Stimulated activated CD4-positive, alpha-beta T cell treated with anti-CD3 and anti-CD28 coated beads, Interleukin-1b, Interleukin-23, amount 100 ng/mL, for 48 hours (primary cell): ENCODE results near the gene SCAP.
"Not testable (repeated sequence)": the region's sequence is repeated elsewhere in the genome, so short reads cannot be mapped to it uniquely, and the experiment has no call there.

Experiments used
- DNase-seq: peaks from one replicate; pipeline ENCODE4 v3.0.0-alpha.2; 2020

Gene SCAP

DNA sequence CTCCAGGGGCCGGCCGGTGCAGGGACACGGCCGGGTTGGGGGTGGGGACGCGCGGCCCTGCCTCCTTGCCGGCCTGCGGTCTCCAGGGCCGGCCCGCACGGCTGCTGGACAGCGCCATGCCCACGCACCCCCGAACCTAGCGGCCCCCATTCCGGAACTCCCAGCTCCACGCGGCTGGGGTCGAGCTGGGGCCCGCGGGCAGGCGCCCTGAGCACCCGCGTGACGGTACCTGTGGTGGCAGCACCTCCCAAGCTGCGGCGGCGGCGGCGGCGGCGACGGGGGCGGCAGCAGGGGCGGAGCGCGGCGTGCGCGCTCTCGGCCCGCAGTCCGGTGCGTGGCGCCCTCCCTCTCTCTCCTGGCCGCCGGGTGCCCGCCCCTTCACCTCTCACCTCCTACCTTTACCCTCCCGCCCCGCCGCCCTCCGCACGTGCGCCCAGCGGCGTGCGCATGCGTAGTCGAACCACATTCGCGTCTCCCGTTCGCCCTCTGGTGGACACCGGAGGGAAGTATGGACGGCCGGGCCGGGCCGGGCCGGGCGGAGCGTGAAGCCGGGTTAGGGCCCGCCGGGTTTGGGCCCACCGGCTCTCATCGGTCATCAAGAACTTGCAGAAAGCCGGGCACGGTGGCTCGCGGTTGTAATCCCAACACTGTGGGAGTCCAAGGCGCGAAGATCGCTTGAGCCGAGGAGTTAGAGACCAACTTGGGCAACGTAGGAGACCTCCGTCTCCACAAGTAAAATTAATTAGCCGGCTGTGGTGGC, at the start of gene SCAP:
Gene SCAP (minus strand): TSS at position 372 of the 760 bp plus-strand sequence. CDS start 32,948 bp downstream, outside the sequence.
- peak; percentile 96 for DNase-seq

DNA sequence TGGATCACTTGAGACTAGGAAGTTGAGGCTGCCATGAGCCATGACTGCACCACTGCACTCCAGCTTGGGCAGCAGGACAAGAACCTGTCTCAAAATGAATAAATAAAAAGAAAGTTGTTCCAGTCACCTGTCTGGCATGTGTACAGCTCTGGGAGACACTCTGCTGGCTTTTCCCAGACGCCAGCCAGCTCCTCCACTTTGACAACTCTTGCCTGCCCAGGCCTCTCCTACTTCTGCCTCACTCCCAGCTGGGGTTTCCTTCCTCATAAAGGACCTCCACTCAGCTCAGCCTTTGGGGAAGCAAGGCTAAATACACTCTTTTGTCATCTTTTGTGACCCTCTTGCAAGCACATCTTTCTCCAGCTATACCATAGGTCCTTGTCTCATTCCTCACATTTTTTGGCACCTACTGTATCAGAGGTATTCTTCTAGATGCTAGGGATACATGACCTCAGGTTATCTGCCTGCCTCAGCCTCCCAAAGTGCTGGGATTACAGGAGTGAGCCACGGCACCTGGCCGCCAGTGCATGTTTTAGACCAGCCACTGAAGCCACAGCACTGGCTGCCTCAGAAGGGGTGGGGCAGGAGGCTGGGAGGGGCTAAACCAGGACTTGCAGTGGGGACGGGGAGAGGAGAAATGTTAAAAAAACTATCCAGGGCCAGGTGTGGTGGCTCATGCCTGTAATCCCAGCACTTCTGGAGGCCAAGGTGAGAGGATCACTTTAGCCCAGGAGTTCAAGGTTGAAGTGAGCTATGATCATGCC, 47.8 kb upstream of the SCAP start:
- no peak for DNase-seq

DNA sequence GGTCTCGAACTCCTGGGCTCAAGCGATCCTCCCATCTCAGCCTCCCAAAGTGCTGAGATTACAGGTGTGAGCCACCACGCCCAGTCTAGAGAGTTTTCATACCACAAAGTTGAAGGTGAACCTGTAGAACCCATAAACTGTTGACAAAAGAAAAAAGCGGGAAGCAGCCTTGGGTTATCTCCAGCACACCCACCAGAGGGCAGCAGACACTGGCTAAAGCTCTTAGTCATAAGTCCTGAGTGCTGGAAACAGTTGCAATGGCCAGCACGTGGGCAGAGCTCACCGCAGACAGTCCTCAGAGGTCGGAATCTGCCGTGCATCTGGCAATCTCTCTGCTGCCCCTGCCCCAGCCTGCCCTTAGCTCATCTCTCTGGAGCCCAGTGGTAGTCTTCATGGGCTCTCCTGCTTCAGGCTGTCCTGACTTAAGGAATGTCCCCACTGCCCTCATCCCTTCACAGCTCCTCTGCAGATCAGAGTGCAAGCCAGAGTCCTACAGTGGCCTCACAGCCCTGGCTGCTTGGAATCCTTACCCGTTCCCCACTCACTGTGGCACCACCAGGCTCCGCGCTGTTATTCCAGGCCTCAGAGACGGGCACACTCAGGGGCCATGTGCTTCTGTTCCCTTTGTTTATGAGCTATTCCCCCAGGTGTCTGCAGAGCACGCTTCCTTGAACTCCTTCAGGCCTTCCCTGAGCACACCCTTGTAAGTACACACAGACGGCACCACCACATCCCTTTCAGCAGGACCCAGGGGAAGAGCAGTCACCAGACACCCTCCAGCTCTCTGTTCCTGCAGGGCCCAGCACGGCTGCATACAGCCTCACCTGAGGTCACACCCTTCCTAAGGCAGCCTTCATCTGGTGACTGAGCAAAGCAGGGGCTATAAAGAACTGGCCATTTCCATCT, 46.6 kb upstream of the SCAP start:
- peak; percentile 80 for DNase-seq

DNA sequence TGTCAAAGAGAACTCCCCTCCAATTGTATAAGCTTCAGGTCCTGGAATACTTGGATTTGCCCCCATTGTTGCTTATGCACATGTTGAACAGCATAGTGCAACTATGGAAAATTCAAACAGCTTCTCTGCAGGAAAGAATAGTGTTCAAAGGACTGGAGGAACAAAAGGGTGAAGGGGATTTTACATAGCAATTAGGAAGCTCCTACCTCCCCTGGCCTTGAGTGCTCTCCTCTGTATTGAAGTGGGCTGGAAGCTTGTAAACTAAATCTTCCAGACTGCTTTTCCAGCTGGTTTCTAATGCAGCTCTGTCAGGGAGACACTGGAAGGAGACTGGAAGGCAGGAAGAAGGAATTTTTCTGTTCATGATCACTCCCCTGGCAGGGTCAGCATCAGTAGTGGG, 45.0 kb upstream of the SCAP start:
- DNase-seq, result no peak

DNA sequence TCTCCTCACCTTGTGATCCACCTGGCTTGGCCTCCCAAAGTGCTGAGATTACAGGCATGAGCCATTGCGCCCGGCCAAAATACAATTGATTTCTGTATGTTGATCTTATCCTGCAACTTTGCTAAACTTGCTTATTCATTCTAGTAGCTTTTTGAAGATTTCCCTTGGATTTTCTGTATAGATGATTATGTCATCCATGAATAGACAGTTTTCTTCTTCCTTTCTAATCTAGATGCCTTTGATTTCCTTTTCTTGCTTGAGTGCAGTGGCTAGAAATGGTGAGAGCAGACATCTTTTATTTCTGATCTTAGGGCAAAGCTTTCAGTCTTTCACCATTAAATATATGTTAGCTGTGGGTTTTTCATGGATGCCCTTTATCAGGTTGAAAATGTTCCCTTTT, 42.2 kb upstream of the SCAP start:
- no peak for DNase-seq

DNA sequence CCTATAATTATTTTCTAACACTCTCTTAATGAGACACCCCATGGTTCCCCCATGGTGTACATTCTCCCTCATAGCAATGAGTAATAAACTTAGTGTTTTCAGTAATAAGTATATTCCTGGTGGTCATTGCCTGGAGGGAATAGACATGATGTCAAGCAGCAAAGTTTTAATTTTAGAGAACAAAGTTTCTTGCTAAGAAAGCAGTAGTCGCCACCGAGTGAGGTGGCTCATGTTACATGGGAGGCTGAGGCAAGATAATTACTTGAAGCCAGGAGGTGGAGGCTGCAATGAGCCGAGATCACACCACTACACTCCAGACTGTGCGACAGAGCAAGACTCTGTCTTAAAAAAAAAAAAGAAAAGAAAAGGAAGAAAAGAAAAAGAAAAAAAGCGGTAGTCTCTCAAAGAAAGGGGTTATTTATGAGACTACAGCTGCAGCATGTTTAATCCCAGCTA, 40.2 kb upstream of the SCAP start:
- DNase-seq, result no peak

DNA sequence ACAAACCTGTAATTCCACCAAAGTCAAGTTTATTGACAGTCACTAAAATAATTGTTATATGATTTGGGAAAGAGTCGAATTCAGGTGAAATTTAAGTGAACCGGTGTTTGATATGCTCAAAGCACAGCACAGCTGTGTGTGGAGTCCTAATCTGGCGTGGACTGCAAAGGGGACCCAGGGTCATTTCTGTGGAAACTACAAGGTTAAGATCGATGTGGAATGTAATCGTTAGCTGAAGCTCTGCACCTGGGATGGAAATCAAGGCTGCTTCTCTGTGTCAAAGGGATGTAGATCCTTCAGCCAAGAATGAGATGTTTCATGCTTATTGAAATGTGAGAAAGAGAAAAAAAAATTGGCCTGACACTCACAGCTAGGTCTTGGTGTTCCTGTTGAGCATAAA, 39.4 kb upstream of the SCAP start:
- no peak for DNase-seq

DNA sequence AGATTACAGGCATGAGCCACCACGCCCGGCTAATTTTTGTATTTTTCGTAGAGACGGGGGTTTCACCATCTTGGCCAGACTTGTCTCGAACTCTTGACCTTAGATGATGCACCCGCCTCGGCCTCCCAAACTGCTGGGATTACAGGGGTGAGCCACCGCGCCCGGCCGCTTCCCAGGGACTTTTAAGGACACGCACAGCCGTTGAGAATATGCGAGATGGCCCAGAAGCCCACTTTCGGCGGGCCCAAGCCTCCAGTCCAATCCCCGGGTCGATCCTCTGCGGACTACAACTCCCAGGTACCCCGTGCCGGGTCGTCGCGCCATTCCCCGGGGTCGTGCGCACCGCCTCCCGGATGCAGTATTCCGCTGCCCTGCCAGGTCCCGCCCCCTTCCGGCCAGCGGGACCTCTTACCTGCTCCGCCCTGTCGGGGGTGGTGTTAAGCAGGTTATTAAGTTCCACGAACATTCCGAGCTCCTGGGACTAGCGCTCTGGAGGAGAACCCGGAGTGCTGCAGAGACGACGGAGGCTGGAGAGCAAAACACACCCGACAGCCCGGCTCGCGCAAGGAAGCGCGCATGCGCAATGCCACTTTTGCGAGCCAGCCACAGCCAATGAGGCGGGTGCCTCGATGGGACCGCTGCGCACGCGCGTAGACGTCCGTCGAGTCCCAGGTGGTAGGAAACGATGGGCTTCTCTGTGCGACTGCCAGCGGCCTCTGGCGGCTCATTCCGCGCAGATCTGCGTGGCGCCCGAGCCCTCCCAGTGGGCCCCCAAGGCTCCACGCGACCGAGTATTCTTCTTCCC, 37.6 kb upstream of the SCAP start, which contains the start of gene ELP6:
Gene ELP6 (minus strand): TSS at position 588 of the 805 bp plus-strand sequence. CDS start 122 bp downstream, at position 466.
- DNase-seq, result peak; percentile 98

DNA sequence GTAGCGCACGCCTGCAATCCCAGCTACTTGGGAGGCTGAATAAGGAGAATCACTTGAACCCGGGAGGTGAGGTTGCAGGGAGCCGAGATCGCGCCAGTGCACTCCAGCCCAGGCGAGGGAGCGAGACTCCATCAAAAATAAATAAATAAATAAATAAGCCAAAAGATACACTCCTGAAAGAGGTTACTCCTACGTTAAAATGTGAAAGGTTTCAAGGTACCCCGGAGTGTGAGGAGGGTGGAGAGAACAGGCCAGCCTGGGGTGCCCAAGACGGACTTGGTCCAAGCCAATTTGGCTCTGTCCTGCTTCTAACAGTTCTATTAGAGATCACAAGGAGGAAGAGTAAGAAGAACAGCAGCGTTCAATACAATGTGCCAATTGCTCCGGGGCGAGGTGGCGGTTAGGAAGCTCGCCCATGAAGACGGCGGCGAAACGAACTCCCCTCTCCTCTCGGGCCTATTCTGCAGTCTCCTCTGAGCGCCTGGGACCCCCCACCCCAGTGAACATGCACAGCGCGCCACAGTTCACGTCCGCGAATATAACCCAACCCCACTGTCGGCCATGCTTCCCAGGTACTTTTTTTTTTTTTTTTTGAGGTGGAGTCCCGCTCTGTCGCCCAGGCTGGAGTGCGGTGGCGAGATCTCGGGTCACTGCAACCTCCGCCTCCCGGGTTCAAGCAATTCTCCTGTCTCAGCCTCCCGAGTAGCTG, 36.8 kb upstream of the SCAP start:
- DNase-seq, result peak; percentile 30

DNA sequence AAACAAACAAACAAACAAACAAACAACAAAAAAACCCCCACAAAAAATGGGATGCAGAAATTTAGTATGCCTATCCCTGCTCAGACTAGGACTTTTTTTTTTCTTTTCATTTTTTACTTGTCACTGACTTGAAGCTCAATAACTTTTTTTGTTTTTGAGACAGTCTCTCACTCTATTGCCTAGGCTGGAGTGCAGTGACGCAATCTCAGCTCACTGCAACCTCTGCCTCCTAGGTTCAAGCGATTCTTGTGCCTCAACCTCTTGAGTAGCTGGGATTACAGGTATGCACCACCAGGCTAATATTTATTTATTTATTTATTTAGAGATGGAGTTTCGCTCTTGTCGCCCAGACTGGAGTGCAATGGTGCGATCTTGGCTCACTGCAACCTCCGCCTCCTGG, 29.5 kb upstream of the SCAP start:
- DNase-seq, result not testable (repeated sequence)

DNA sequence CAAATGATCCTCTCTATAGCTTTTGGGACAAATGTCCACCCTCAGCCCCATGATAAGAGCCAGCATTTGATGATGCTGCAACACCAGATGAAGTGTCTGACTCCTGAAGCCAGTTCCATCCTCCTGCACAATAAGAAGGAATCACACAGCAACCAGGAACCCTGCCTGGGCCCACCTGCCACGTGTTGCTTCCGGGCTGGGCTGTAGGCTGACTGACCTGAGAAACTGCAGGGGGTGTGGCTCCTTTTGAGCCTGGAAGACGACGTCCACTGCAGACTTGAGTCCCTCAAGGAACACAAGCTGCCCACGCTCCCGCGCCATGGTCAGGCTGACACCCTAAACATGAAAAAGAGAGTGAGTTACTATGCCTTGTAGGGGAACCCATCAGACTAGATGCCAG, 28.4 kb upstream of the SCAP start:
- DNase-seq, result no peak

DNA sequence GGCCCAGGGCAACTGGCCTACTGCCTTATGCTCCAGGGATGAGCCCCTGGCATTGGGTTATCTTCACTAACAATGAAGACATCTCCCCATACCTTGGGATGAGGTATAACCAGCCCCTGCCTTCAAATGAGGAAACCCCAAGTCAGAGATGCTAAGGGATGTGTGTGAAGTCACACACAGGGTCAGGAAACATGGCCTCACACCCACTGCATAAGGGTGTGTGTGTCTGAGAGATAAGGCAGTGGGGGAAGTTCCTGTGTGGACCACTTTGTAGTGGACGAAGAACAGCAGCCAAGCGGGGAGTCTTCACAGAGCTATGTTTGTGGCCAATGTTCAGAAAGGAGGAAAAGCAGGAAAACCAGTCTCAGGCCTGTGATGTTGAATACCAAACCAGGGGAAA, 27.3 kb upstream of the SCAP start:
- no peak for DNase-seq

DNA sequence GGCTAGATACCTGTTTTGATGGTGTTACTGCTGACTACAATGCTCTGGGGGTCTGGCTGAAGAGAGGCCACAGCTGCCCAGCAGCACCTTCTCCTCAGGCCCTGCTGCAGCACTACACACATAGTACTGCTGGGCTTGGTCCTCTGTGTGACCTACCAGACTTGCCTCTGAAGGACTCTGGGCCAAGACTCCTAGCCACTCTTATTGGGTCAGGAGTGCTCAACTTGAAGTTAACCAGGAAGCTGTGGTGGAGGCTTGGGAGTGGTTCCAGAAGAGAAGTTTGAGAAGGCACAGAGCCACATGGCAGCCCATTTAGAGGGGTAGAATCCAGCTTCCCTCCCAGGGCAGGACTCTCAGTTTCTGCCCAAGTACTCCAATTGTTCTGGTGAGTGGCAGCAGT, 21.2 kb upstream of the SCAP start:
- DNase-seq, result no peak

DNA sequence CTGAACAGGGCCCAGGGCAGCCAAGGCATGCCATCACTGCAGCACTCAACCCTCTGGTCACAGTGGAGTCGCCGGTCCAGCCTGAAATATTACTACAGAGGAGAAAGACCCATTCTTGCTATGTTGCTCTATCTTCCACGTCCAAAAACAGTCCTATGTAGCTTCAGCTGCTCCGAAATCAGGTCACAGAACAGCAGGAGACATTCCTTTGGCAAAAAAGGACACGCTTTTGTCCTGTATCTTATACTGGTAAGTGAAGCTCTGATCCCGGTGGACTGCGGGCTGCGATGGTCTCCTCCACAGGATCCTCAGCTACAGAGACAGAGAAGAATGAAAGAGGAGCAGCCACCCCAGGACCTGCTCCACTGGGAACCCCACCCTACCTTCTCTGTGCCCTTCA, 20.1 kb upstream of the SCAP start:
- DNase-seq, result no peak

DNA sequence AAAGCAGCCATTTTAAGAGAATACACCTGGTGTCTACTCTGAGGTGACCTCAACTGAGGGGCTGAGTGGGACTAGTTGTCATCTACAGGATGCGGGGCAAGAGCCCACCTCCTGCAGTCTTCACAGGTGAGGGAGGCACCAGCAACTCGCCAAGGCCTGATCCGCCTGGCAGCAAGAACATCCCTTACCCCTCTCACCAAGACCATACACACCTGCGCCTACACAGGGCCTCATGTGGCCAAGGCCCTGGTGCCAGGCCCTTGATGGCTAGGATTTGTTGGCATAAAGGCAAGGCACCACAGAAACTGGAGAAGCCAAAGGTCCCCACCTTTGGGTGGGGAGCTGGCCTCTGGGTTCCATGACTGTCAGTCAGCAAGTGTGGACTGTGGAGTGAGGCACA, 19.4 kb upstream of the SCAP start:
- DNase-seq, result no peak

DNA sequence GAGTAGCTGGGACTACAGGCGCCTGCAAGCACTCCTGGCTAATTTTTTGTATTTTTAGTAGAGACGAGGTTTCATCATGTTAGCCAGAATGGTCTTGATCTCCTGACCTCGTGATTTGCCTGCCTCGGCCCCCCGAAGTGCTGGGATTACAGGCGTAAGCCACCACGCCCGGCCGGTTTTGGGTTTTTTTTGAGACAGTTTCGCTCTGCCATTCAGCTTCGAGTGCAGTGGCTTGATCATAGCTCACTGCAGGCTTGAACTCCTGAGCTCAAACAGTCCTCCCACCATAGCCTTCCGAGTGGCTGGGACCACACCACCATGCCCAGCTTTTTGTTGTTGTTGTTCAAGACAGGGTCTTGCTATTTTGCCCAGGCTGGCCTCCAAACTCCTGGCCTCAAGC, 16.0 kb upstream of the SCAP start:
- no peak for DNase-seq

DNA sequence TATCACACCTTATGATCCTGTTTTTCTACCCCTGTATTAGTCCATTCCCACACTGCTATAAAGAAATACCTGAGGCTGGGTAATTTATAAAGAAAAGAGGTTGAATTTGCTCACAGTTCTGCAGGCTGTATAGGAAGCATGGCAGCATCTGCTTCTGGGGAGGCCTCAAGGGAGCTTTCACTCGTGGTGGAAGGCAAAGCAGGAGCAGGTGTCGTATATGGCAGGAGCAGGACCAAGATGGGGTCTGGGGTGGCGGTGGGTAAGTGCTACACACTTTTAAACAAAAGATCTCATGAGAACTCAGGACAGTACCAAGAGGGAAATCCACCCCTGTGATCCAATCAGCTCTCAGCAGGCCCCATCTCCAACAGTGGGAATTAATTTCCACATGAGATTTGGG, 15.4 kb upstream of the SCAP start:
- no peak for DNase-seq

DNA sequence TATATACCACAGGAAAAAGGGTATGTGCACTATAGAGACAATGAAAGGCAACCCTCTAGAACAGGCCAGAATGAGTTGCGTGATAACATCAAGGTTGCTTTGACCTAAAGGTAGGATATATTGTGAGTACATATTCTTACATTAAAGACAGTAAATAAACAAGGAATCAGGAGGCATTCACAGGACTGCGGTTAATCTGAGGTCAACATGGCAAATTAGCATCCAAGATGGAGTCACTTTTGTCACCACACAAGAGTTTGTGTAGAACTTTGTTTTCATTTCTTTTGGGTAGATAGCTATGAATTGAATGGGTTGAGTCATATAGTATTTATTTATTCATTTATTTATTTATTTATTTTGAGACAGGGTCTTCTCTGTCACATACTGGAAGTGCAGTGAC, 11.5 kb upstream of the SCAP start:
- DNase-seq, result no peak

DNA sequence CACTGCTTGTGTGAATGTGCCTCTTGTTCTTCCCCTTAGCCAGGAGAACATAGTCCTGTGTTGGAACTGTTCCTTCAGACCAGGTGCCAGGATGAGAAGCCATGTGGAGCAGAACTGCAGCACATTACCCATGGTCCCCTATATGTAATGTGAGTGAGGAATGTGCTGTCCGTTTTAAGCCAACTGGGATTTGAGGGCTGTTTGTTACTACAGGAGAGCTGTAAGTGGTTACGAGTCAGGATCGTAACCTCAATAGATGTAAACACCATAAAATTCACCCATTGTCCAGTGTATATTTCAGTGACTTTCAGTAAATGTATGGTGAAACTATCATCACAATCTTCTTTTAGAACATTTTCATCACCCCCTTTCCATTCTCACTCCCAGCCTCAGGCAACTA, 10.1 kb upstream of the SCAP start:
- no peak for DNase-seq

DNA sequence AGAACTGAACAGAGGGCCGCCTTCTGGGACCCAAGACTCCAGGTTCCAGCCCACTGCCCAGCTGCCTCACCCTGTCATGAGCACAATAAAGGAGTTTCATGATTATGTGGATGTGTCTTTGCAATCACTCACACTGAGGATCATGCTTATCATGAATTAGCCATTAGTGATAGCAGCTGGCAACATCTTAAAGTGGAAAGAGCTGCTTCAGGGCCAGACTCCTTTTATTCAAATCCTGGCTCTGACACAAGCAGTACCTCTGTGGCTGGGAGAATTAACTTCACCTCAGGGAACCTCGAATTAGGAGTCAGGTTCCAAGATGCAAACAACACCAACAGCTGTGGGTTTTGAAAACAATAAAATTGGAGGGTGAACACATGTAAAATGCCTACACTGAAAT, 6.6 kb upstream of the SCAP start:
- no peak for DNase-seq

DNA sequence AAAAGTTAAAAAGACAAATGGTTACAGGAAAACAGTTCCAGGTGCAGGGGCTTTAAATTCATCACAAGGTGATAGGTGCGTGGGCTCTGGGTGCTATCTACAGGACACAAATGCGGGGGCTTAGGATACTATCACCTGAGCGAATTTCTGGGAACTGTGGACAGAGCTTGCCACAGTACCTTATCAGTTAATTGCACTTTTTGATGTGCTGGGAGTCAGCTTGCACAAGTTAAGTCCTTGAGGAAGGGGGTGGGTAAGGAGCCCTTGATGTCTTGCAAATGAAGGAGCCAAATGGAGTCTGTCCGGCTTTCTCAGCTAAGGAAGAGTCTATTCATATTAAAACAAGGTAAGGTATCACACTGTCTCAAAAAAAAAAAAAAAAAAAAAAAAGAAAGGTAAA, 6.0 kb upstream of the SCAP start:
- not testable (repeated sequence) for DNase-seq

DNA sequence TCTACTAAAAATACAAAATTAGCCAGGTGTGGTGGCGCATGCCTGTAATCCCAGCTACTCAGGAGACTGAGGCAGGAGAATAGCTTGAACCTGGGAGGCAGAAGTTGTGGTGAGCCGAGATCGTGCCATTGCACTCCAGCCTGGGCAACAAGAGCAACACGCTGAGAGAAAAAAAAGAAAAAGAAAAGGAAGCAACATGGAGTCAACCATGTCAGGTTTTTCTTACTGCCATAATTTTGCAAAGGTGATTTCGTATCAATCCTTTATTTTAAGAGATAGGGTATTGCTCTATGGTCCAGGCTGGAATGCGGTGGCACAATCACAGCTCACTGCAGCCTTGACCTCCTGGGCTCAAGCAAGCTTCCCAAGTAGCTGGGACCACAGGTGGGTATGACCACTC, 4.5 kb upstream of the SCAP start:
- not testable (repeated sequence) for DNase-seq
